AG20443 (cell line): ENCODE measurements around the gene PTRH1.
A peak's percentile ranks its signal among the peaks of the same experiment; 100 is the strongest.

Source experiments
- DNase-seq: peaks from one replicate; pipeline ENCODE4 v3.0.0; 2012; ENCODE audit warnings: low spot score, mixed read lengths

PTRH1 gene

GRCh38 chr9:127720031-127720864 lies 4.8 kb upstream of the PTRH1 start:
- no peak for DNase-seq

- no peak for DNase-seq
These were observed 2.3 kb upstream of the PTRH1 start for GRCh38 chr9:127717766-127718165.

GRCh38 chr9:127716412-127716811 lies 949 bp upstream of the PTRH1 start:
- DNase-seq = no peak

GRCh38 chr9:127714951-127715469 lies 453 bp downstream of the PTRH1 start:
- peak; percentile 64 for DNase-seq

- DNase-seq = peak; percentile 25
These were observed 1.3 kb downstream of the PTRH1 start for GRCh38 chr9:127714020-127714750.

- DNase-seq = no peak
These were observed 2.6 kb downstream of the PTRH1 start for GRCh38 chr9:127712867-127713266.

GRCh38 chr9:127712371-127712770 lies 3.1 kb downstream of the PTRH1 start:
- no peak for DNase-seq

GRCh38 chr9:127711831-127712274 lies 3.6 kb downstream of the PTRH1 start:
- no peak for DNase-seq

GRCh38 chr9:127711226-127711701 lies 4.2 kb downstream of the PTRH1 start:
- DNase-seq = no peak

GRCh38 chr9:127710204-127710783 lies 5.2 kb downstream of the PTRH1 start:
- DNase-seq = no peak

GRCh38 chr9:127708952-127709587 lies 6.4 kb downstream of the PTRH1 start:
- DNase-seq = no peak

GRCh38 chr9:127707766-127708165 lies 7.7 kb downstream of the PTRH1 start:
- no peak for DNase-seq

GRCh38 chr9:127706836-127707241 lies 8.6 kb downstream of the PTRH1 start, which contains the start of gene CFAP157:
TSS of gene CFAP157 (plus strand) at chr9:127706988. CDS start at chr9:127707032, 44 bp downstream.
- DNase-seq = peak; percentile 39

- DNase-seq = no peak
These were observed 9.7 kb downstream of the PTRH1 start for GRCh38 chr9:127705577-127706379.

- no peak for DNase-seq
These were observed 12.0 kb downstream of the PTRH1 start for GRCh38 chr9:127703289-127703946.

GRCh38 chr9:127700594-127701255 lies 14.7 kb downstream of the PTRH1 start:
- DNase-seq = no peak

- DNase-seq = no peak
These were observed 15.3 kb downstream of the PTRH1 start for GRCh38 chr9:127700140-127700539.

GRCh38 chr9:127698985-127699670 lies 16.3 kb downstream of the PTRH1 start:
- DNase-seq = peak; percentile 98

- no peak for DNase-seq
These were observed 17.1 kb downstream of the PTRH1 start for GRCh38 chr9:127698386-127698785.
